Natural killer cell treated with Interleukin-12 subunit alpha and Interleukin-12 subunit beta and Interleukin-15 and Interleukin-18, amount 100 ng/mL, for 72 hours (primary cell): ENCODE measurements around the gene FGF19. TPM values are rescaled to one million over a fixed set of nuclear protein-coding genes. Genes with fewer than 3 reads are reported as not detected.

Experiments
- ATAC-seq, 2 donors: fragments of 150-1000 bp; cut with Tn5 transposase in 1 of 2; sonication (Bioruptor Pico), chemical (Tn5 transposase) in 1 of 2; 2 replicates each; pipeline ENCODE4 v1.10.0; 2021
- DNase-seq: peaks from one replicate; pipeline ENCODE4 v3.0.0; 2022; ENCODE audit warnings: low spot score
- H3K27ac Mint-ChIP-seq, 2 donors: 1 replicate in 1 of 2; 2 replicates in 1 of 2; pipeline ENCODE4 v1.8.0; 2022; ENCODE audit warnings: mixed read lengths in 2 of 2, mild to moderate bottlenecking in 1 of 2, moderate library complexity in 1 of 2
- H3K27me3 Mint-ChIP-seq, 2 donors: 1 replicate in 1 of 2; 2 replicates in 1 of 2; pipeline ENCODE4 v1.8.0; 2022; ENCODE audit warnings: mixed read lengths in 2 of 2
- H3K36me3 Mint-ChIP-seq: one replicate; pipeline ENCODE4 v1.8.0; 2022; ENCODE audit warnings: mixed read lengths
- H3K4me1 Mint-ChIP-seq, 2 donors: 1 replicate in 1 of 2; 2 replicates in 1 of 2; pipeline ENCODE4 v1.8.0; 2022; ENCODE audit warnings: low read depth in 2 of 2, mixed read lengths in 2 of 2, mild to moderate bottlenecking in 1 of 2
- H3K4me3 Mint-ChIP-seq: one replicate; pipeline ENCODE4 v1.8.0; 2022; ENCODE audit warnings: mixed read lengths
- H3K9me3 Mint-ChIP-seq: 2 replicates; pipeline ENCODE4 v1.8.0; 2022; ENCODE audit warnings: mixed read lengths
- total RNA-seq, 2 donors: library from RNA; stranded (reverse); gene quantifications; one replicate each; pipeline ENCODE4 v1.2.3, GENCODE V29; 2022

FGF19 gene, protein sequence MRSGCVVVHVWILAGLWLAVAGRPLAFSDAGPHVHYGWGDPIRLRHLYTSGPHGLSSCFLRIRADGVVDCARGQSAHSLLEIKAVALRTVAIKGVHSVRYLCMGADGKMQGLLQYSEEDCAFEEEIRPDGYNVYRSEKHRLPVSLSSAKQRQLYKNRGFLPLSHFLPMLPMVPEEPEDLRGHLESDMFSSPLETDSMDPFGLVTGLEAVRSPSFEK
- not detected for total RNA-seq

DNA sequence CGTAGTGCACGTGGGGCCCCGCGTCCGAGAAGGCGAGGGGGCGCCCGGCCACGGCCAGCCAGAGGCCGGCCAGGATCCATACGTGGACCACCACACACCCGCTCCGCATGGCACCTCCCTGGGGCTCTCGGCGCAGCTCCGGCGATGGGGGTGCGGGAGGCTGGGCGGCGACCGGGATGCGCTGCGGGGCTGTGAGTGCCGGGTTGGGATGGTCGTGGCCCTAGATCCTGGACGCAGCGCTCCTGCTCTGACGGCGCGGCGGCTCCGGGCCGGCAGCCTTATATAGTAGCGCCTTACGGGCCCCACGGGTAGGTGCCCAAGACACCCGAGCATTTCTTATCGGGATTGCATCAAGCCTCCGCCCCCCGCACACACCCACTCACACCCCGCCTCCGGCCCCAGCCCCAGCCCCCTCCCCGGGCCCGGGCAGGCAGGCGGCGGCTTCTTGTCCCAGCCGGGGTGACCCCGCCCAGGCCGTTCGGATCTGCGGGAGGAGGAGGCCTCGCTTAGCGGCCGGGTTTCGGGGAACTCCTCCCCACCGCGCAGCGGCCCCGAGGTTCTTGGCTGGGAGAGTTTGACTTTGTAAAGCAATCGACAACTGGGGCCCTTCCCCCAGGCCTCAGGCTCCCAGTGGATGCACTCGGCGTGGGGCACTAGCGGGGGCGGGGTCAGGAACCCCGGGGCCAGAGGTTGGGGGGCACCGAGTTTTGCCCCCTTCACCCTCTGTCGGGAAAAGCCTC, at the start of gene FGF19:
Gene FGF19, minus strand, starts transcription at position 255 of the 740 bp plus-strand sequence. Its CDS starts 146 bp downstream, at position 109.
- no peaks in the 10 kb centered on the region for H3K36me3 Mint-ChIP-seq
- H3K9me3 Mint-ChIP-seq: no peaks in the 10 kb centered on the region
- H3K4me1 Mint-ChIP-seq: no peaks in the 10 kb centered on the region
- ATAC-seq: peak in 1 of 2 donors; percentile 19
- H3K27me3 Mint-ChIP-seq: peaks cover 22 to 23% of the 10 kb centered on the region in 2 donors
- DNase-seq: no peak
- no peak within 1 kb of the TSS for H3K4me3 Mint-ChIP-seq
- no peak within 1 kb of the TSS for H3K27ac Mint-ChIP-seq

DNA sequence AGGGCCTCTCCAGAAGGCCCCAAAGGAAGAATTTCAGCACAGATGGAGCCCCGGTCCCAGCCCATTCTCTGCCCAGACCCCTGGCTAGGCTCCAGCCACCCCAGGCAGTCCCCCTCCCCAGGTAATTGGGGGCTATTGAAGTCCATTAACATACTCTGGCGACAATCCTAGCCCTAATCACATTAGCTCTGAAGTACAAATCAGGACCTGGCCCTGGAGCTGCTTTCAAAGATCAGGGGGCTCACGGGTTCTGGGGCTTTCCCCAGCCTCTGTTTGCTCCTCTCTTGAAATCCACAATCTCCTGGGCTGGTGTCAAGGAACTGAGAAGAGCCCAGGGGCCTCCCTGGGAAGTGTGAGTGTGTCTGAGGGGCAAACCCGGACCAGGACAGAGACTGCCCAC, 49.1 kb upstream of the FGF19 start:
- Mint-ChIP-seq H3K27me3 (peaks cover 11 to 18% of the 10 kb centered on the region in 2 donors), H3K9me3 (no peaks in the 10 kb centered on the region), H3K27ac (no peak overlapping the region), H3K4me3 (no peak overlapping the region), H3K4me1 (no peaks in the 10 kb centered on the region), H3K36me3 (no peaks in the 10 kb centered on the region)
- no peak for ATAC-seq
- DNase-seq: no peak

DNA sequence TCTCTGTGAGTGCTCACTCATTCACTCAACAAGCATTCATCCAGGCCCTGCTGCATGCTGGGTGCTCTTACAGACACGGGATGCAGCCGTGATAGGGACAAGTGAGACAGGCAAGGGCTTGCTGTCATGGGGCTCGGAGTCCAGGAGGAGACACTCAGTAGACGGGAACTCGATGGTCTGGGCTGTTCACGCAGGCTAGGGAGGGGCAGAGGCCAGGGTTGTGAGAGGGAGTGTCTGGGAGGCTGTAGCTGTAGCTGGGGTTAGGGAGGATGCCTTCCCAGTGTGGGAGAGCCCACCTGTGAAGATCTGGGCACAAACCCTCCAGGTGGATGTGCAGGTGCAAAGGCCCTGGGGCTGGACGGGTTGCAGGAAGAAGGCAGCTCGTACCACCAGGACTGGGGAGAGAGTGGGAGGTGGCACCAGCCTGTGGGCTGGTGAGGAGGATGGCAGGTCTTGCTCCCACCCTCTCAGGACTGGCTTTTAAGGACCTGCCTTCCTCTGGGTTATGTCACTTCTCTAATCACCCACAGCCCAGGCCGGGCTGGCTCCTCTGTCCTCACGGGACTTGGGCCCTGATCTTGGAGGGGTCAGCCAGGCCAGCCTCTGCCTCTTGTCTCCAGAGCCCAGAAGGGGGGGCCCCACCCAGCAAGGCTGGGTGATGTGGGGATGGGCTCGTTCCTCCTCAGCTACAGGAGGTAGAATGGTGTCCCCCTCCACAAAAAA, 47.2 kb upstream of the FGF19 start:
- Mint-ChIP-seq H3K4me3 (no peak overlapping the region), H3K4me1 (no peaks in the 10 kb centered on the region), H3K36me3 (no peaks in the 10 kb centered on the region), H3K27me3 (peaks cover 4 to 10% of the 10 kb centered on the region in 2 donors), H3K27ac (no peak overlapping the region), H3K9me3 (no peaks in the 10 kb centered on the region)
- peak; percentile 30 to 45 for ATAC-seq
- DNase-seq: no peak

DNA sequence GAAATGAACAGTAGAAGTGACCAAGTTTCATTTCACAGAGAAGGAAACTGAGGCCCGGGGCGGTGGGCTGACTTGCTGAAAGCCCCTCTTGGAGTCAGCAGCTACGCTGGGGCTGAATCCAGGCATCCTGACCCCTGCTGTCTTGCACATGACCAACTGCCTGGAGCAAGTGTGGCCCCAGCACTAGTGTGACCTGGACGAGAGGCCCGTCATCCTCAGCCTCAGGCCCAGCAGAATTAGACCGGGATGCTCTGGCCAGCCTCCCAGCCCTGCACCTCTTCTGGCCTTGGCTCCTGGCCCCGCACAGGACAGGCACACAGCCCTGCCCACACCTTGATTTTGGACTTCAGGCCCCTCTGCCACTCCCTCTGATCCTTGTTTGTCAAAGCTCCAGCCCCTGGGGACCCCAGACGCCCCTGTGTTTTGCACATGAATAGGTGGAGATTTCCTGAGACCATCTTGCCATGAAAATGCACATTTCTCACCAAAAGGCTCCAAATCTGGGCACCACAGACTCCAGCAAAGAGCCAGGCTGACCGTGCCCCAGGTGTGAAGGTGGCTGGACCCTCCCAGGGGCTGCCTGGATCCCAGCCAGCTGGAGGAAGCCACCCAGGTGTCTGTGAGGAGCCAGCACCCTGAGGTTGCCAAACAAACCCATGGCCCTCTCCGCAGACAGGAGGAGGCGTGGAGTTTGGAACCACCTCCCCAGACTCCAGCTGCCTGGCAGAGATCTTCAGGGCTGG, 46.5 kb upstream of the FGF19 start:
- Mint-ChIP-seq H3K4me3 (no peak overlapping the region), H3K27me3 (peaks cover 7 to 8% of the 10 kb centered on the region in 2 donors), H3K4me1 (no peaks in the 10 kb centered on the region), H3K36me3 (no peaks in the 10 kb centered on the region), H3K9me3 (no peaks in the 10 kb centered on the region), H3K27ac (no peak overlapping the region)
- ATAC-seq (peak in 1 of 2 donors; percentile 13), DNase-seq (no peak)

DNA sequence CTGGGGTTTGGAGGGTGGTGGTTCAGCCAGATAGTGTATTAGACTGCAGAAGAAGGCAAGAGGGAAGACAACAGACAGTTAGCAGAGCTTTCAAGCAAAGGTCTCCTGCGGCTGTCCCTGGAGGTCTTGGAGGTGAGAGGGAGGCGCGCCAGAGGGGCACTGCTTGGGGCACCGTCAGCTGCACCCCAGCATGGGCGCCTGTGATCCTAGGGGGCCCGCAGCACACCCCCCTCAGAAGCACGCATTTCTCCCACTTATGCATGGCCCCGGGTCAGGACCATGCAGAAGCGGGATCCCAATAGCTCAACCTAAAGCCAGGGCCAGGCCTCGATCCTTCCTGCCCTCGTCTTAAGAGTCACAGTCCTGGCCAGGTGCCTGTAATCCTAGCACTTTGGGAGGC, 44.8 kb upstream of the FGF19 start:
- peaks cover 12 to 13% of the 10 kb centered on the region in 2 donors for H3K27me3 Mint-ChIP-seq
- no peaks in the 10 kb centered on the region for H3K4me1 Mint-ChIP-seq
- no peaks in the 10 kb centered on the region for H3K9me3 Mint-ChIP-seq
- H3K27ac Mint-ChIP-seq: no peak overlapping the region
- no peaks in the 10 kb centered on the region for H3K36me3 Mint-ChIP-seq
- no peak overlapping the region for H3K4me3 Mint-ChIP-seq
- no peak for ATAC-seq
- no peak for DNase-seq

DNA sequence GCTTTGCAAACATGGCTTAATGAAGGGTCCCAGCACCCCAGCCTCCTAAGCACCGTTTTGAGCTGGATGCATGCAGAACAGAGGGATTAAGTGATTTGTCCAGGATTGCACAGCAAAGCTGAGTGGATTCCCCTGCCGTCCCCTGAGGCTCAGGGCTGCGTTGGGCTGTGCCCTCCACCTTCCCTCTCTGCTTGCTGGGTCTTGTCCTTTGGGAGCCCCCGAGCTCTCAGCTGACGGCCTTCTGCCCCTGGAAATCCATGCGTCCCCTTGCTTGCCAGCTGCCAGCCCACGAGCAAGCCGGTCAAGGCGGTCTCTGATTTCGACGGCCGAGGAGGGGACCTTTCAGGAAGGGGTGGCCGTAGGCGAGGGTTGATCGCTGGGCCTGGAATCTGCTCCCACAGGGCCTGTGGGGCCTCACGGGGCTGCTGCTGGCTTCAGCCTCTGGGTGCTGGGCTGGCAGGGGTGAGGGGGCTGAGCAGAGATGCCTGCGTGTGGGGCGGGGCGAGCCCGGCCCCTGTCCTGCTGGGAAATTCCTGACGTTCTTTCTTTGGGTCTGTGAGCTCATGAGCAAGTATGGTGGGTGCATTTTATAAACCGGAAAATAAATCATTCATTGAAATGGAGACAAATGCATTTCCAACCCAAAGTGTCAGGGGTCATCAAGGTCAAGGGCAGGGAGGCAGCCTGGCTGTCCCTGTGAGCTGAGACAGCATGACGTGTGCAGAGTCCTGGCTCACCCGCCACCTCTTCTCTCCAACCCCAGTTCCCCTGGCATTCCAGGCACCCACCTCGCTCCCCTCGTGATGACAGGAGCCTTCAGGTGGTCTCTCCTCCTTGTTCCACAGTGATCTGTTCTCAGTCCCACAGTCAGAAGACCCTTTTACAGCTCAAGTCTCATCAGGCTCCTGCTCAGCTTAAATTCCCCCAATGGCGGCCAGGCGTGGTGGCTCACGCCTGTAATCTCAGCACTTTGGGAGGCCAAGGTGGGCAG, 43.2 kb upstream of the FGF19 start:
- DNase-seq: no peak
- no peak overlapping the region for H3K27ac Mint-ChIP-seq
- no peaks in the 10 kb centered on the region for H3K36me3 Mint-ChIP-seq
- no peak overlapping the region for H3K4me3 Mint-ChIP-seq
- H3K27me3 Mint-ChIP-seq: peaks cover 16 to 18% of the 10 kb centered on the region in 2 donors
- no peaks in the 10 kb centered on the region for H3K4me1 Mint-ChIP-seq
- ATAC-seq: no peak
- H3K9me3 Mint-ChIP-seq: no peaks in the 10 kb centered on the region

DNA sequence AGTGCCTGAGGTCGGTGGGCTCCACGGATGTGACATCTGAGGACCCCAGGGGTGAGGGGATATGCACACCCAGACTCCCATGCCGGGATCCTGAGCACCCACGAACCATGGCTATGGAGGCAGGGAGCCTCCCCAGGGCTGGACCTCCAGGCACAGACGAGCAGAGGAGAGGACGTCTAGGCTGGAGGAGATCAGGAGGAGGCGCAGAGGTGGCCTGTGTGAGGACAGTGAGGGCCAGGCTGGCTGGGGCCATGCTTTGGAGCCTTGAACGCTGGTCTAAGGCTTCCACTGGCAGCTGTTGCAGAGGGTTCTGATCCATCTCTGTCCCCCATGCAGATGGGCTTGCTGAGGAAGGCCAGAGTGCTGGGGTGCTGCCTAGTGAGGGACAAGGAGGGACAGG, 42.3 kb upstream of the FGF19 start:
- no peaks in the 10 kb centered on the region for H3K36me3 Mint-ChIP-seq
- no peaks in the 10 kb centered on the region for H3K4me1 Mint-ChIP-seq
- H3K4me3 Mint-ChIP-seq: no peak overlapping the region
- no peak overlapping the region for H3K27ac Mint-ChIP-seq
- DNase-seq: no peak
- no peak for ATAC-seq
- H3K9me3 Mint-ChIP-seq: no peaks in the 10 kb centered on the region
- peaks cover 22 to 23% of the 10 kb centered on the region in 2 donors for H3K27me3 Mint-ChIP-seq

DNA sequence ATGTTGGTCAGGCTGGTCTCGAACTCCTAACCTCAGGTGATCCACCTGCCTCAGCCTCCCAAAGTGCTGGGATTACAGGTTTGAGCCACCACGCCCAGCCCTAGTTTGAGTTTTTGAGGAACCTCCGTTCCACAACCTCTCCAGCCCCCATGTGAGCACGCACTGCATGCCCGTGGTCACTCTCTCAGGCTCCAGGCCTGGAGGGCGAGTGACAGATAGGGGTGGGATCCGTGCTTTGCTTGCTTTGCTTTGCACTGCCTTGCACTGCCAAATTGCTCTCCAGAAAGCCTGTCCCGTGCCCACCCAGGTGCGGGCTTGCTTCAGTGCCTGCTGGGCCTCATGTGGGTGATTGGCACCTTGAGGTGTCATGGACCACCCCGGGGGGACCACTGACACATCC, 41.4 kb upstream of the FGF19 start:
- Mint-ChIP-seq H3K27ac (no peak overlapping the region), H3K36me3 (no peaks in the 10 kb centered on the region)
- no peak for ATAC-seq

DNA sequence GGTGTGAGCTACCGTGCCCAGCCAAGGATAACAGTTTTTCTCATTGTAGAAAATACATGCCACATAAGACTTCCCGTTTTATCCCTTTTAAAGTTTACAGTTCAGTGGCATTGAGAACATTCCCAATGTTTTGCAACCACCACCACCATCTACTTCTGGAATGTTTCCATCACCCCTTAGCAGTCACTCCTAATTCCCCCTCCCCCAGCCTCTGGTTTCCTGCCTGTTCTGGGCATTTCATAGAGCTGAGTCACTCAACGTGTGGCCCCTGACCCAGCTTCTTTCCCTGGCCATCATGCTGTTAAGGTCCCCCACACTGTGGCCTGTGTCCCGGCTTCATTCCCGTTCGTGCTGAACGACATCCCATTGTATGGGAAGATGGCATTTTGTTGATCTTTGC, 40.6 kb upstream of the FGF19 start:
- no peak overlapping the region for H3K4me3 Mint-ChIP-seq
- no peaks in the 10 kb centered on the region for H3K4me1 Mint-ChIP-seq
- H3K27me3 Mint-ChIP-seq: peaks cover 22 to 23% of the 10 kb centered on the region in 2 donors
- no peaks in the 10 kb centered on the region for H3K36me3 Mint-ChIP-seq
- H3K9me3 Mint-ChIP-seq: no peaks in the 10 kb centered on the region
- H3K27ac Mint-ChIP-seq: no peak overlapping the region
- ATAC-seq (no peak), DNase-seq (no peak)

More for the DNA sequence above, 41.4 kb upstream of the FGF19 start:
- H3K4me1 Mint-ChIP-seq: no peaks in the 10 kb centered on the region
- H3K9me3 Mint-ChIP-seq: no peaks in the 10 kb centered on the region
- DNase-seq: no peak
- H3K4me3 Mint-ChIP-seq: no peak overlapping the region
- peaks cover 22 to 23% of the 10 kb centered on the region in 2 donors for H3K27me3 Mint-ChIP-seq

DNA sequence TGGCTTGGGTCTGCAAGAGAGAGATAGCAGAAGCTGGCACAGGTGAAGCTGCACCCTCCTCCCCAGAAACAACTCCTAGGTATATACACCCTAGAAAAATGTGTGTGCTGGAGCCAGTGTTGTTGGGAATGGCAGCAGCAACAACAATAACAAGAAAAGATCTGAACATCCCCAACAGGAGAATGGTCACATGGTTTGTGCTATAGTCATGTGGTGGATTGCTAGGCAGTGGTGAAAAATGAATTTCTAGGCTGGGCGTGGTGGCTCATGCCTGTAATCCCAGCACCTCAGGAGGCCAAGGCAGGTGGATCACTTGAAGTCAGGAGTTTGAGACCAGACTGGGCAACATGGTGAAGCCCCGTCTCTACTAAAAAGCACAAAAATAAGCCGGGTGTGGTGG, 31.0 kb upstream of the FGF19 start:
- H3K36me3 Mint-ChIP-seq: peaks cover 6% of the 10 kb centered on the region
- no peak overlapping the region for H3K4me3 Mint-ChIP-seq
- no peaks in the 10 kb centered on the region for H3K9me3 Mint-ChIP-seq
- ATAC-seq (no peak), DNase-seq (no peak)
- peaks cover 9 to 21% of the 10 kb centered on the region in 2 donors for H3K27me3 Mint-ChIP-seq
- no peak overlapping the region for H3K27ac Mint-ChIP-seq
- no peaks in the 10 kb centered on the region for H3K4me1 Mint-ChIP-seq

DNA sequence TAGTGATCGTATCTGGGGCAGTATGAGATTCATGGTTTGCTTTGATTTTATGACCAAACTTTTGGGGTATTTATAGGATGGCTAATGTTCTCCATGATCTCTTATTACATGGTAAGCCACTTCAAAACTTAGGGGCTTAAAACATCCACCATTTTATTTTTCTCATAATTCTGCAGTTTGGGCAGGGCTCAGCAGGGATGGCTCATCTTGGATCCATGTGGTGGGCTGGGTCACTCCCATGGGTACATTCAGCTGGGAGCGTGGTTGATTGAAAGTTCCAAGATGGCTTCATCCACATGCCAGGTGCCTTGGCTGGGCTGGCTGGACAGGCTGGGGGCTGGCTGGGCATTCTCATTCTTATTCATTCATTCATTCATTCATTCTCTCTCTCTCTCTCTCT, 30.5 kb upstream of the FGF19 start:
- Mint-ChIP-seq H3K4me1 (no peaks in the 10 kb centered on the region), H3K36me3 (peaks cover 6% of the 10 kb centered on the region), H3K27ac (no peak overlapping the region), H3K27me3 (peaks cover 12 to 24% of the 10 kb centered on the region in 2 donors), H3K9me3 (no peaks in the 10 kb centered on the region), H3K4me3 (no peak overlapping the region)
- DNase-seq (no peak), ATAC-seq (no peak)

DNA sequence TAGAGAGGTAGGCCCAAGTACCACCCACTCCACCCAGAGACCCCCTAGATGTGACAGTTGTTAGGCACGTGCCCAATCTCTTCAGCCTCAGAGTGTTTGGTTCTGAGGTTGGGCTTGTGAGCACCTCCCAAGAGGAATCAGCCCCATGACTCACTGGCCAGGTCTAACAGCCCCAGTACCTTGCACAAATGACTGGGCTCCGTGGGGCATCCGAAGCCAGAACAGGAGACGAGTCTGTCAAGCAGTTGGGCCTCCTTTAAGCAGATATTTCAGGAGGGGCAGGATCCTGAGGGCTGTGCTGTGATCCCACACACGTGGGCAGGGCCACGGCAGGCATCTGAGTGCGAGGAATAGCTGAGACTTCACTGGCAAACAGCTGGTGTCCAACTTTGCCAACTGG, 29.1 kb upstream of the FGF19 start:
- Mint-ChIP-seq H3K36me3 (peaks cover 6% of the 10 kb centered on the region), H3K4me1 (no peaks in the 10 kb centered on the region), H3K9me3 (no peaks in the 10 kb centered on the region), H3K4me3 (no peak overlapping the region), H3K27me3 (peaks cover 16 to 24% of the 10 kb centered on the region in 2 donors), H3K27ac (no peak overlapping the region)
- DNase-seq: no peak
- ATAC-seq: no peak

DNA sequence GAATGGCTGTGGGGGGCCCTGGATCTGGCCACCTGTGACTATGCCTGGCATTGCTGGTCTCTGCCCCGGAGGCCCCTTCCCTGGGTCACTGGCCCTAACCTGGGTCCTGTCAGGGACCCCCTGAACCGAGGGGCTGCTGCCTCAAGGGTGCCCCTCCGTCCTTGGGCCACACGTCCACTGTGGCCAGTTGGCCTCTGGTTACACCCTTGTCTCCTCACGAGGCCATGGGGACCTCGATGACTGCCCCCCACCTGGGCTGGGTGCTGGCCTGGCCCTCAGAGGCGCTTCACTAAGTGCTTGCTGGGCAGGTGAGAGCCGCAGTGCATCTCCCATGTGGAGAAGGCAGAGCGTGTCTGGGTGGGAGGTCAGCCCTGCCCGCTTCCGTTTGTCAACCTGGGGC, 27.3 kb upstream of the FGF19 start:
- Mint-ChIP-seq H3K4me3 (no peak overlapping the region), H3K27me3 (peaks cover 21 to 24% of the 10 kb centered on the region in 2 donors), H3K9me3 (no peaks in the 10 kb centered on the region), H3K36me3 (peaks cover 6% of the 10 kb centered on the region), H3K27ac (no peak overlapping the region), H3K4me1 (no peaks in the 10 kb centered on the region)
- DNase-seq (no peak), ATAC-seq (peak in 1 of 2 donors; percentile 13)
